Breast epithelium (tissue), 3 donors: ENCODE data around the gene FNIP1.

Experiments
- CTCF ChIP-seq, 3 donors: fragments of 450-650 bp; IDR thresholded peaks; one replicate each; pipeline ENCODE4 v1.5.1; 2016 to 2017; ENCODE audit warnings: antibody characterized with exemption in 3 of 3, mild to moderate bottlenecking in 3 of 3, moderate library complexity in 3 of 3
- POLR2A ChIP-seq: fragments of 450-650 bp; IDR thresholded peaks from one replicate; pipeline ENCODE4 v1.6.1; 2016; ENCODE audit warnings: antibody characterized with exemption, mild to moderate bottlenecking, moderate library complexity

GRCh38 chr5:131639148-131639547 lies 157.7 kb downstream of the FNIP1 start:
- TF ChIP-seq CTCF (IDR thresholded peaks at IDR 0.05) (no peak), POLR2A (no peak)
